Measurements from ENCODE around the gene EDN2.

The EDN2 gene

DNA sequence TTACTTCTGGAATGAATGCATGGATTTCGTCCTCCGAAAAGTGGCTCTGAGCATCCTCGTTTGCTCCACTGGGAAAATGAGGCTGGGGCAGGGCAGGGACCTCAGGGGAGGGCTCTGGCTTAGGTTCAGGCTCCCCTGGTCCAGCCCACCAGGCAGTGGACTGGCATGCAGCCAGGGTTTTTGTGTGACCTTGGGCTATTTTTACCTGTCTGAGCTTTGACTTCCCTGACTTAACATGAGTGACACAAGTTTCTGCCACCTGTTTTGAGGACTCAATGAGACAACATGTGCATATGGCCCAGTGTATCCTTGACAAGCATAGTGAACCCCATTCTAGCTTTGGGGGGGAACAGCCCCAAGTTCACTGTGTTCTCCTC is 32.6 kb upstream of the EDN2 start:
- DNase-seq (ENCODE audit: low read depth in 2 of 2): no peak

DNA sequence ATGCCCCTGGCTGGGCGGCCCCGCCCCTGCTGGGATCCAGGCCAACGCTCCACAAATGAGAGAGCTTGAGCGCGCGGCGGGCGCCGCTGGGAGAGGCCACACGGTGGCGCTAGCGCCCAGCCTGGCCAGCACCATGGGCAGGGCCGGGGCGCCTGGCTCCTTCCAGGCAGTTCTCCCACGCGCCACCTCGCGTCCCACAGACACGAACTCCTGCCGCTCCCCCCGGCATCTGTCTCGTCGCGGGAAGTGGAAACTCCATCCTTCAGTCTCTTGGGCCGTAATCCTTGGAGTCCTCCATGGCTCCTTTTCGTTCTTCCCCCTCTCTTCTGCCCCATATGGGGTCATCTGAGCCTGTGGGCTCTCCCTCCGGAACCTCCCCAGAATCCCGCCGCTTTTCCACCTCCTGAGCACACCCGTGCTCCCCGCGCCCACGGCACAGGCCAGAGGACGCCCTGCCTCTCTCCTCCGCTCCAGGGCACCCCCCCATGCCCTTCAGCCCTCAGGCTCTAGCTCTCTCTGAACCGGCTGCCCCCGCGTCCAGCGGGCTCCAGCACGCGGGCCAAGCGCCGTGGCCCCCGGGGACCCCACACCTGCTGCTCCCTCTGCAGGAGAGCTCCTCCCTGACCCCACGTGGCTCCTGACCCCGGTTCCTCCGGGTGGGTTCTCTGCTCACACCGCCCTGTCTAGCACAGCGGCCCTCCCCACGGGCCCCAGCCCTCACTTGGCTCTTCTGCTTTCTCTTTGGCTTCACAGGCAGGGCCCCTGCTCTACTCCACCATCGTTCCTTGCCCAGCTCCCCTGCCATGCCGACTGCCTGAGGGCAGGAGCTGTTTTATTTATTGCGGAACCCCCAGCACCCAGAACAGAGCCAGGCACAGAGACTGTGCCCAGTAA is 31.9 kb upstream of the EDN2 start:
- peak; percentile 41 to 60 for DNase-seq (ENCODE audit: low read depth in 2 of 2)

DNA sequence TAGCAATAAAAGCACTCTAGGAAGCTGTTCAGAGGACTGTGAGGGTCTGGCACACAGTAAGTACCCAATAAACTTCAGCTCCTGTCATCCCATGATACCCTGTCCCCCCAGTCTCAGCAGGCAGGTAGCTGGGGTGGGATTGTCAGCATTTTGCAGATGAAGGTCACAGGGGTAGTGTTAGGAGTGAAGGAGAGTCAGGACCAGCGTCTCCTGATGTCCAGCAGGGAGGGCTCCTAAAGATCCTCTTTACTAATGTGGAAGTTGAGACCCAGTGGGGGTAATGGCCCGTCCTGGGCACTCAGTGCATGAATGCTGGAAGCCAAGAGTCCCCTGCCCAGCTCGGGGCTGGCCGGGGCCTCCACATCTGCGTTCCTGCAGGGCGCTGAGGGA is 31.3 kb upstream of the EDN2 start:
- no peak for DNase-seq (ENCODE audit: low read depth in 2 of 2)

DNA sequence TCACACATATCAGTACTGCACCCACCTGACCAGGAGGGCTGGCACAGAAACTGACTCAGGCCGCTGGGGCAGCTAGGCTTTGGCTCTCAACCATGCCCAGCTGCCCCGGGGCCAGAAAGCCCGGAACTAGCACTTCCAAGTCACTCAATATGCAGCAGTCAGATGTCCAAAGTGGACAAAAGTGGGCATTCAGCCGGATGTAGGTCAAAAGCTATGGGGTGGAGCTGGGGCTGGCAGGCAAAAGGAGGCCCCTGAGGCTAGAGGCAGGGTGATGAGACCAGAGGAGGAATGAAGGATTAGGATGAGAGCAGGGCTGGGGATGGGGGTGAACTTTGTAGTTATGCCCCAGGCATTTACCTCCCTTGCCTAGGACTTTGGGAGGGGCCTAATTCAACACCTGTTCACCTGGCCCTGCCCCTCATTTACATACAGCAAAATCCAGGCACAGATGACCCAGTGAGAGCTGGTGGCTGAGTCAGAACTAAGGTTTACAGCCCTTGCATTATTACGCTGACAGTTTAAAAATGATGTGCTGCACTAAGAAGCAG is 30.7 kb upstream of the EDN2 start:
- DNase-seq (ENCODE audit: low read depth in 2 of 2): no peak

DNA sequence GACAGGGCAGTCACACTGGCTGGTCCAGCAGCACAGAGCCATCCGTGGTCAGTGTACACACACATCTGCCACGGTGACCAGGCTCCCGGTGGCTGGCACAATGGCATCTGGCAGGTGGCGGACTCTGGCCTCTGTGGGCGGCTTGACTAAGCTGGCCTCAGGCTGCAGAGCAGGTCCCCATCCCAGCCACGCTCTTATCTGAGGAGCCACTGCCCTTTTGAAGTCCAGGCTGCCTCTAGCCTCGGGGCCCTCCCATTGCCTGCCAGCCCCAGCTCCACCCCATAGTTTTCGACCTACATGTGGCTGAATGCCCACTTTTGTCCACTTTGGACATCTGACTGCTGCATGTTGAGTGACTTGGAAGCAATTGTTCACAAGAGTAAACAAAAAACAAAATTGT is 29.9 kb upstream of the EDN2 start:
- no peak for DNase-seq (ENCODE audit: low read depth in 2 of 2)

DNA sequence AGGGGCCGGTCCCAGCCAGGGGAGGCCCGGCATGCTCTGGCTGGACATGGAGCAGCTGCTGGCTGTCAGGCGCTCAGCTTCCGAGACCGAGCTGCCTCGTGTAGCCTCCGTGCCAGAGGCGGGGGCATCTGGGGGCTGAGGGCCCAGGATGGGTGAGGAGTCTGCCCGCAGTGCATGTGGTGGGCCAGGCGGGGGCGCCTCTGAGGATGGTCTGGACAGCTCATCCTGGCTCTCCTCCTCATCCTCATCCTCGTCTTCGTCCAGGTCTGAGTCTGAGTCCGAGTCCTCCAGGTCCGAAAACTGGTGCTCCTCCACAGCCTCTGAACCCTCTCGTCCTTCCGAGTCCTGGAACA is 28.9 kb upstream of the EDN2 start:
- DNase-seq (ENCODE audit: low read depth in 2 of 2): no peak

DNA sequence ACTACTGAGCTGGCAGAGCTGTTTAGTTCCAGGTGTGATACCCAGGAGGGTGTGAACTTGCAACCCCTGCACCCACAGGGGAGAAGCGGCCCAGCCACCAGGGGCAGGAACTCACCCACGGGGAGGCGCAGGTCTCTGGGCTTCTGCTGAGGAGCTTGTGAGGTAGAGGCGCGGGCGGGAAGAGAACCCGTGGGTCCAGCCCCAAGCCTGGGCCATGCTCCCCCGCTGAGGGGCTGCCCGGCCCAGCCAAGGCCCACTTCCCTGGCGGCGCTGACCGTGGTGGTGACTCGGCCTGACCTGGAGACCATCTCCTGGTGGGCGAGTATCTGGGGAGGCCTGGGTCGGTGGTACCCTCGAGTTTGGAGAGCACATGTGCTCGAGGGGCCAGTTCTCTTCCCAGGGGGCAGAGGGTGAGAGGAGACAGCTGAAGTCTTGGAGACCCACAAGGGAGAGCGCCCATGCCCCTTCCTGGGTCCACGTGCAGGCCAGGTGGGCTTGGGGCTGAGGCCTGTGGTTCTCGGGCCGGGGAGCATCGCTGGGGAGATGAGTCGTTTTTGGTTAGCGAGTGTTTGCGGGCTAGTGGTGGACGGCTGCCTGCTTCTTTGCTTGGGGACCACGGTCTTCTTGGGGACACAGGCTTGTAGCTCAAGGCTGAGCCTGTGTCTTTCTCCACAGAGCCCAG is 28.4 kb upstream of the EDN2 start:
- DNase-seq (ENCODE audit: low read depth in 2 of 2): no peak

DNA sequence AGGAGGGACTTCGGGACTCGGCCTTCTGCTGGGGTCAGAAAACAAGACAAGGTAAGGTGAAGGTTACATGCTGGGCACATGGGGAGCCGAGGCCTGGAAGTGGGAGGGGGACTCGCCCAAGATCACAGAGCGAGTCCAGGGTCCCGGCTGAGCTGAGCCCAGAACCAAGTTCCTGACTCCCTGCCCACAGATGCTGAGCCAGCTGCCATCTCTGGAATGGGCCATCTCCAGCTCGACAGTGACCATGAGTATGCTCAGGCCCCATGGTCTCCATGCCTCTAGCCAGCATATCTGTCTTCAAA is 26.7 kb upstream of the EDN2 start:
- DNase-seq (ENCODE audit: low read depth in 2 of 2): no peak

DNA sequence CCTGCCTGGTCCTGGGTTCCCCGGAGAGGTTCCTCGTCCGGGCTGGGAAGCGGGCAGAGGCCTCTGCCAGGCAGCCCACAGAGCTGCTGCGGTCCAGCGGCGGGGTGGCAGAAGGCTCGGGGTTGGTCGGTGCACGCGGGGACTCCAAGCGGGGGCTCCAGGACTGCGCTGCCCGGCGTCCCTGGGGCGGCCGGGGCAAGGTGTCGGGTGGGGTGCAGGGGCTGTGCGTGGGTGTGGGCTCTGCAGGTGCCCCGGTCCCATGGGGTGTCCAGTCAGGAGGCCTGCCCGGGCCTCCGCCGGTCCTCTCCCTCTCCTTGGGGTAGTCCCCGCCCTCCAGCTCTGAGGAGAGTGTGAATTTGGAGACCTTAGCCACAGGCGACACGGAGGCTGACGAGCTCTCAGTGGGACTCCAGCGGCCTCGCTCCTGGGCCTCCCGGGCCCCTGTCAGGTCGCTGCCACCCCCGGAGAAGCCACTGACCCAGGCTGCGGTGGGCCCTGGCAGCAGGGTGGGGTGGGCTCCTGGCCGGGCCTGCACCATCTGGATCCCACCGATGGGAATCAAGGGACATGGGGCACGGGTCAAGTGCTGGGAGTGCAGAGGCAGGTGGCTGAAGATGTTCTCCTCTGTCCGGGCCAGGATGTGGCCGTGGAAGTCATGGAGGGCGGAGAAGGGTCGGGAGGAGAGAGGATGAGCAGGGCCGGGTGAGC is 26.2 kb upstream of the EDN2 start:
- no peak for DNase-seq (ENCODE audit: low read depth in 2 of 2)

DNA sequence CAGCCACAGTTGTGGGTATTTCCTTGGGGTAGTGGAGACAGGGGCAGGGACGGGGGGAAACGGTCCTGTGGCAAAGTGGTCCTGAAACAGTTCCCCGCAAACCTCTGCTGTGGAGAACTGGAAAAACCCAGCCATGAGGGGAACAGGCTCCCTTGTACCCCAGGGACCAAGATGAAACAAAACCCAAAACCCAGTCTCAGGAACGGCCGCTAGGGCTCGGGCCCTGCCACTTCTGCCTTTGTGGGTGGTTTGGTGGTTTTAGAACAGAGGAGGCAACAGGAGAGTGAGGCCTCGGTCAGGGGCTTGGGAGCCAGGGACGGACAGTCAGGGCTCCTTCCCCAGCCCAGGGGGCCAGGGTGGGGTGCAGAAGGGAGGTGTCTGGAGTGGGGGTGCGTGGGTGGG is 24.8 kb upstream of the EDN2 start:
- no peak for DNase-seq (ENCODE audit: low read depth in 2 of 2)

DNA sequence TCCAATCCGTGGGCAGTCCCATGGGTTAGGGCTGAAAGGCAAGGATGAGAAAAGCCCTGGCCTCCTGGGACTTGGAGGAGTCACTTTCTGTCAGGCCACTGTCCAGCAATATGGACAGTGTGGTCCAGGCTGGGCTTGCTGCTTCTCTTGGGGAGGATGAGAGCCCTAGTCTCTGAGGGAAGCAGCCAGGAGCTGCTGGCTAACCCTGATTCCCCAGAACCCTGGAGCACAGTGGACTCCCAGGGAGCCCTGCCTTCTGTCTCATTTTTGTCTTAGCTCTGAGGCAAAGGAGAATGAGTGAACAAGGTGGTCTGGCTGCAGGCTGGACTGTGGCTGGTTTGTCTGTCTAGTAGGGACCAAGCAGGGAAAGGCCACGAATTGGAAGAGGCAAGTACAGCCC is 23.8 kb upstream of the EDN2 start:
- DNase-seq (ENCODE audit: low read depth in 2 of 2): no peak

DNA sequence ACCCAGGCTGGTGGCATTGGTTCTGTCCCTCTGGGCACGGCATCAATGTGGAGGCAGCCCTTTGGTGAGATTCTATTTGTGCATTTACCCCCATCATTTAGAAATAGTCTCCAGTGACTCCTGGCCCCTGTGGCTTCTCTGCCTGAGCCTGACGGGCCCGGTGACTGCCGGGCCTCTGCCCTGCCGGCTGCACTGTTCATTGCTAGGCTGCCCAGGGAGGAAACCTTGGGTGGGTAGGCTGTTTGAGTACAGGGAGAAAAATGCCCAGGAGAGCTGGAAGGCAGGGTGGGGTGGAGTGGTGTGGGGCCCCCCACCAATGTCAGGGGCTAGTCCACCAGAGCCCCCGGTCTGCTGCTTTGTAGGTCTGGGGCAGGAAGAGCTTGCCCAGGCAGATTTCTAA is 23.4 kb upstream of the EDN2 start:
- DNase-seq (ENCODE audit: low read depth in 2 of 2): no peak

DNA sequence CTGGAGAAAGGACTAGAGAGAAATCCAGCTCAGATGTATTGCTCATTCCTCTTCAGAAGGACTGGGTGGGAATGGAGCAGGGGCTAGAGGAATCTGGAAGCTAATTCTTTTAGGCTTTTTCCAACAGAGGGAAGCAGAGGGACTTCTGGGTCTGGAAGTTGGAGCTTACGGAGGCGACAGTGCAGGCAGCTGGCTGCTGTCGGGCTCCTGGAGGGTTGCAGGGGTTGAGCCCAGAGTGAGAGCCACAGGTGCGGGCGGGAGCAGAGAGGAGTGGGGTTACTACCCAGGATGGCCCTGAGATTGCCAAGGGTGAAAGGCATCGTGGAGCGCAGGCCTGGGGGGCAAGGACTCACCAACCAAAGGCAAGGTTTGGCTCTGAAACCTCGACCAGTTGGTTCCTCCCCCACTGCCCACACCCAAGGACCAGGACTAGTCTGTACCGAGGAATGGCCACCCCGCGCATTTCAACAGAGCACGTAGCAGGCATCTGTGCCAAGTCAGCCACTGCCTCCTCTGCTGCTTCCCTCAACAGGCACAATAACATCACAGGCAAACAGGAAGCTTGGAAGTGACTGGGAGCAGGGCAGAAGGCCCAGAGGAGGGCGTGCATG is 22.7 kb upstream of the EDN2 start:
- DNase-seq (ENCODE audit: low read depth in 2 of 2): no peak

DNA sequence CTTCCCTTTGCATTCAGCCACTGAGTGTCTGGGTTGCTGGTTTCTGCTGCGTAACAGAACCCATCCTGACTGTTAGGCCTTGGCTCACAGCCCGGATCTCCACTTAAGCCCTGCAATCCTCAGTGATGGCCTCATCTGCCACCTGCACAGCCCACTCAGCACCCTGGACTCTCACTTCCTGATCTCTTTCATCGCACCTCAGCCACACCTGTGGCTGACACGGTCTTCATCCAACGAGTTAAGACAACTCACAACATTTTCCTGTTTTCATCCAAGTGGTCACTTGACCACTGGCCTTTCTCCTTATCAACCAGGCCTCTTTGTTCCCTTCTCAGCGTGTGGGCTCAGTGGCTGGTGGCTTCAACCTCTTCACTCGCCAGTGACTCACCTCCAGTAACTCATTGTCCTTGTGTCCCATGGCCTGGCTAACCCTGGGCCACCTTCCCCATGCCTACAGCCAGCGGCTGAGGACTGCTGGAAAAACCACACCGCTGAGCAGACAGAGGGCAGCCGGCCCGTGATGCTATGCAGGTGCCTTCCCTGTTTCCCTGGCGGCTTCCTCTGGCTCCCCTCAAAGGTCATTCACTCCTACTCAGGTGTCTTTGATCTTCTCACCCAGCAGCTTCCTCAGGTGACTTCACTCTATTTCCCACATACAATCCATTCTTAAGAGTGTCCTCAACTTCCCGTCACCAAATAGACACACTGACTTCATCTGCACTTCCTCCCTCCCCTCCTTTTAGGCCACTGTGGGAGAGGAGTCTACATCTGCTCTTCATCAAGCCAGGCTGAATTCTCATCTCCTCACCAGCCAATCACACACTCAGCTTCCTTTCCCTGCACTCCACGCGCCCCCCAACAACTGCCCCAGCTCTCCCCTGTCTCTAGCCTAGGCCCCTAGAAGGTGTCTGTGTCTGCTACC is 19.9 kb upstream of the EDN2 start:
- DNase-seq (ENCODE audit: low read depth in 2 of 2): no peak

DNA sequence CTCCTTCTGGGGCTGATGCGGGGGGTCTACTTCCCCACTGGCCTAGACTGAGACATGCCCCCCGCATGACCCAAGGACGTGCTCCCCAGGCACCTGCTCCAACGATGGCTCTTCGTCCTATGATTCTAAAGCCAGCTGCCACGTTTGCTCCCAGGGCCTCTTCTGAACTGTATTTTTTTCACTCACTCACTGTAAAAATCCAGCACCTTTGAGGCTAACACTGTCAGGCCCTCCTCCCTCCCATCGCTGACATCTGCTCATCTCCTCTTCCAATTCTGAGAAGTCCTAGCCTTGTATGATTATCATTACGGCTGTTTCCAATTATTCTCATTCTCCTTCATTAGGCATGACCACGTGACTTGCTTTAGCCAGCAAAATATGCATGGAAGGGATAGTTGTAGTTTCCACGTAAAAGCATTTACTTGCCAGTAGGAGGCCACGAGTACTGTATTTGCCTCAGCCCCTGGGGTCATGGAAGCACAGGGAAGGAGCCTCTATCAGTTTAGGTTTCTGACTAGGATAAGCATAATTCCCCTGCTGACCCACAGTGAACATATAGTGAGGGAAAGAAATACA is 19.1 kb upstream of the EDN2 start:
- no peak for DNase-seq (ENCODE audit: low read depth in 2 of 2)

DNA sequence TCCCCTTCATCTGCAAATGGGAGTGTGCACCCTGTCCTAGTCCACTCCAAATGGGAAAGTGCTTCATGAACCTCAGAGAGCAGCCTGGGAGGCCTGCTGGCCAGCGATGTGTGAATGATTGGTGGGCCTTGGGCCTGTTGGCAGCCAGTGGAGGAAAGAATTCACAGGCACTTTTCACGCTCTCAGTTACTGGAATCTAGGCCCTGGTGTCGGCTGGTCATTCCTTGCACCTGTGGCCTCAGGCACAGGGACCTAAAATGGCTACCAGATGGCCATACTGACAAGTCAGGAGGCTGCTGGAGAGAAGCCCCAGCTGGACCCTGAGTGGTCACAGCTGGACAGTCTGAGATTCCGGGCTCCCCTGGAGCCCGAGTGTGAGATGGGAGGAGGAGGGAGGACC is 18.4 kb upstream of the EDN2 start:
- no peak for DNase-seq (ENCODE audit: low read depth in 2 of 2)

DNA sequence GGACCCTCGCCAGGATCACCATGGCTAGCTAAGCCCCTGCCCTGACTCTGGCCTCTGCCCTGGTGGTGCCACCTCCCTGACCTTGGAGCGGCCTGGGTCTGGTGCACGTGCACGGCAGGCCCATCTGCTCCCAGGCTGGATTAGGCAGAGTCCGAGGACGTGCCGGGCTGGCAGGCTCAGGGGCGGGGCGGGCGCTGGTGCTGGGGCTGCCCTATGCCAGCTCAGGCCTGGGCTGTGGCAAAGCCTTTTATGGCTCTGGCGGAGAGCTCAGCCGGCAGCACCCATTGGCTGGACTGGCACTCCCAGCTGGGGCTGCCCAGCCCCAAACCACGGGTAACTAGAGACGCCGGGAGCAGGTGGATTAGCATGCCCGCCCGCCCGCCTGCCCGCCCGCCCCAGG is 17.1 kb upstream of the EDN2 start:
- DNase-seq (ENCODE audit: low read depth in 2 of 2): no peak

DNA sequence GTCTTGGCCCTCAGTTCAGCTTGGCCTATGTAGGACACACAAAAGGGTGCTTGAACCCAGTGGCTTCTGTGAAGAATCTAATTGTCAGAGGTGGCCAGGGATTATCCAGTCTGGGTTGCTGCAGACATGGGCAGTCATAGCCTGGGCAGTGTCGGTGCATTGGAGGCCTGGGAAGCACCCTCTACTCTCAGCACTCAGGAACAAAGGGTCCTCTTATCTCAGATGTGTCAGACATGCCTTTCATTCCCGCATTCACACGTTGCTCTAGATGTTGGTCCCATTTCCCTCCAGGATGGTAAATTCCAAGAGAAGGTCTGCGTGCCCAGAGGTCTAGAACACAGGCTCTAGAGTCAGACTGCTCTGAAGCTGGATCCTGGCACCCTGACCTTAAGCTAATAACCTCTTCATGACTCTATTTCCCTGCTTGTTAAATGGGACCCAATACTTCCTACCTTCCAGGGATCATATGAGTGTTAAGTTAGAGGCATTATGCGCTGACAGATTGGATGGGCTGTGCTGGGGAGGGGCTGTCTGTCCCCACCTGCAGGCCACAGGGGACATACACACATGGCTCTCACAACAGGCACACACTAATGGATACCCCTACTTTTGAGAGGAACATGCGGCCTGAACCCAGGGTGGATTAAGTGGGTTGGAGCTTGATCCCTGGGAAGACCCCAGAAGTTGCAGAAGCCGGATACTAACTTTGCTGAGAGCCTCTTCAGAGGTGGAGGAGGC is 16.5 kb upstream of the EDN2 start:
- DNase-seq (ENCODE audit: low read depth in 2 of 2): no peak

DNA sequence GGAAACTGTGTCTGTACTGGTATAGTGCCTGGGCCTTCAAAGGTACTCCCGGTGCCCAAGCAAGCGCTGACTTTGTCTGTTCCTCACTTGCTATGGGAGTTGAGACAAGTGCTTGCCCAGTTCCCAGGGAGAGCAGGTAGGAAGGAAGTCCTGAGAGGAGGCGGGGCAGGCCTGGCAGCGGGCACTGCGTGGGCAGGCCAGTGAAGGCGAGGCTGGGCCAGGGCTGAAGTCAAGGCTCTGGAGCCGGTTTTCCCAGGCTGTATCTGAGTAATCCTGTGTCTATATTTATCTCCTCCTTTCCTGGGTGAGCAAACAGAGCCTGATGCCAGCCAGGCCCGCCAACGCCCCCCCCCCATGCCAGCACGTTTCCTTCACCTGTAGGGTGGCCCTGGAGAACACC is 15.9 kb upstream of the EDN2 start:
- DNase-seq (ENCODE audit: low read depth in 2 of 2): no peak

DNA sequence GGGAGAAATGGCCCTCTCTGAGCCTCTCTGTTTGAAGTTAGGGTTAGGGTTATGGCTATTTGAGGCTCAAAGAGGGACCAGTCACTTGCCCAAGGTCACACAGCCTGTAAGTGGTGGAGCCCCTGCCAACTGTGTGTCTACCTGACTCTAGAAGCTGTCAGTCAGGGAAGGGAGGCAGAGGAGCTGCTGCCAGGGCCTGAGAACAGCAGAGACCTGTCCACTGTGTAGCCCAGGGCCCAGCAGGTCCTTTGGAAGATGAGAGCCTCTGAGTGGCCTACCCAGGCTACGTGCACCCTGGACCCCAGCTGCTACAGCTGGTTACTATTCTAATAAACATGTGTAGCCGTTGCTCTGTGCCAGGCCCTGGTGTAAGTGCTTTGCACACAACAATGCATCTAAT is 15.1 kb upstream of the EDN2 start:
- DNase-seq (ENCODE audit: low read depth in 2 of 2): no peak

All from activated CD4-positive, alpha-beta T cell treated with anti-CD3 and anti-CD28 coated beads for 24 hours (primary cell).